Stimulated activated CD8-positive, alpha-beta memory T cell treated with anti-CD3 and anti-CD28 coated beads, Interleukin-15, amount 100 ng/mL, for 48 hours (primary cell): ENCODE results near the gene HNRNPA1.
A peak's percentile ranks its signal among the peaks of the same experiment; 100 is the strongest.
"Not testable (repeated sequence)": the region's sequence is repeated elsewhere in the genome, so short reads cannot be mapped to it uniquely, and the experiment has no call there.

ENCODE experiments used
- DNase-seq, 2 donors: peaks; one replicate each; pipeline ENCODE4 v3.0.0-alpha.2; 2020; ENCODE audit warnings: low read depth in 2 of 2

Gene HNRNPA1

DNA sequence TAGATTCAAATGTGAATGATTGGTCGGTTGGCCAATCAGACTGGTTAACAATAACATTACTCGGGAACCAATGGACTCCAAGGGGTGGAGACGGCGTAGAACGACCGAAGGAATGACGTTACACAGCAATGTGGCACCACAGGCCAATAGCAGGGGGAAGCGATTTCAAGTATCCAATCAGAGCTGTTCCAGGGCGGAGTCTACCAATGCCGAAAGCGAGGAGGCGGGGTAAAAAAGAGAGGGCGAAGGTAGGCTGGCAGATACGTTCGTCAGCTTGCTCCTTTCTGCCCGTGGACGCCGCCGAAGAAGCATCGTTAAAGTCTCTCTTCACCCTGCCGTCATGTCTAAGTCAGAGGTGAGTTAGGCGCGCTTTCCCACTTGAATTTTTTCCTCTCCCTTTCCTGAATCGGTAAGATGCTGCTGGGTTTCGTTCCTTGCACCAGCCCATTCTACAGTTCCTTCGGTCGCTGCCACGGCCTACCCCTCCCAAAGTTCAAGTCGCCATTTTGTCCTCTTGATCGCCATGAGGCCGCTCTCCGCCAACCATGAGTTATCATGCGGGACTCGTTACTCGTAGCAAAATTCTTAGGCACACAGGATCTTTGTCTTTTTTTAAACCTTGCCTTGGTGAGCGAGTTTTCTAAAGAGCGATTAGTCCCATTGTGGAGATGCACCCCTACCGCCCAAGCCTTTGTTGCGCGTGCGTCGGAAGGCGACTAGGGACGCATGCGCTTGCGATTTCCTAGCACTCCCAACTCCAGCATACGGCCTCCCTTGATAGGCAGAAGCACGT, at the start of gene HNRNPA1:
Gene HNRNPA1, plus strand, starts transcription at position 259 of the 793 bp plus-strand sequence. Its CDS starts 82 bp downstream, at position 341.
- peak; percentile 90 to 91 for DNase-seq

DNA sequence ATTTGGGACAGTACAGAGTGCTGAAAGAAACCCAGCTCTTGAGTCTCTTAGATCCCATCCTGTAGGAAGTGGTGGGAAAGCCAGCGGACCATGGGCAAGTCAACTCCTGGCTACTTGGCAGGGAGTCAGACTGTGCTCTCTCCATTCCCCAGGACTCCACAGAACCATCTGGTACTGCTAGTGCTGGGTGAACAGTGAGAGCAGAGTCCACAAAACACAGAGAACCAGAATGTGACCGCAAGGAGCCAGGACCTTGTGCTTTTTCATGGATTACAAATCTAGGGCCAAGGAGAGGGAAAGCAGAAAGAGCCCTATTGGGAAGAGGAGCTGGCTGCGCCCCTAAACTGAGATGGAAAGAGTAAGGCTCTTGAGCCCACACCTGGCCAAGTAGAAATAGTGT, 49.3 kb upstream of the HNRNPA1 start:
- DNase-seq, result not testable (repeated sequence)

DNA sequence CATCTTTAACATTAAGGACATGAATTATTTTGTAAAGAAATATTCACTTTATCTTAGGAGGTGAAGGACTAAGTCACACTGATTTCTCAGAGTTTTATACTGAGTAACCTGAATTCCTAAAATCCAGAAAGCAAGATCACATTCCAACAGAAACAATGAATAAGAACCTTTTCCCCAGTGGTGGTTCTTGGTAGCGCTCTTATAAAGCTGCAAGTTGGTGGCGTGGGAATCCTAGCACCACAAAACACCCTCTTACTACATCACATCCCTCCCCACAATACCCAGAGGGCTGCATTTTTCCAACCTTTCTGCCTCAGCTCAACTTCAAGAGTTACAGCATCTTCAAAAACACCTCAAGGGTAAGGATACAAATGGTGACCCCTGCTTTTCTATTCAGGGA, 47.7 kb upstream of the HNRNPA1 start:
- DNase-seq, result no peak

DNA sequence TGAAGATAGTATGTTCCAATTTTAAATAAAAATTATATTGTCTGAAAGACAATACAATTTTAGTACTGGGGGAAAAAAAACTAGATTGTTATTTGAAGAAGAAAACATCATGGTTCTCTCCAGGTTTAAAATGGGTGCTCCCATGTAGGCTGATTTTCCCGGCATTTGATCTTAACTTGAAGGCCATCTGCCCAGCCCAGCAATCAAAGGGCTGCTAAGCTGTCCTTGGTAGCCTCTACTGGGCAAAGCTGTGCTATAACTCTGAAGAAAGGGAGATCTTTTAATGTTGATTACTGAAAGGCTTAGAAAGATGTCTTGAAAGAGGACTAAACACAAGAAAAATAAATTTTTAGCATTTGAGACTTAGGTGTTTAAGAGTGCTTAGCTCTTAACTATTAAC, 42.0 kb upstream of the HNRNPA1 start:
- no peak for DNase-seq

DNA sequence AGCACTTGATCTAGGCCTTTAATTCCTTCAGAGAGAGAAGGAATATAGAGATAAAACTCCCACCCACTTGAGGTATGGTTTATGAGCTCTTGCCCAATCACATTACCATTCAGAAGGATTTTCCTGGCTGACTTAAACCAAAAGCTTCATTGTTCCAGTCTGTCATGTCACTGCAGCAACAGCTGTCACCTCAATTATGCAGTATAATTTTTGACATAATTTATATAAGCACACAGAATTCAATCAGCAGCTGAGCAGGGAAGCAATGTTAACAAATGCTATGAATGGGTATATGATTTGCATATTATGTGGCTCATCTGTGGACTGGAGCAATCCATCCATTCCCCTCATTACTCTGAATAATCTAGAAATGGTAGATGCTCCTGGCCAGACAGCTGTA, 40.9 kb upstream of the HNRNPA1 start:
- no peak for DNase-seq

DNA sequence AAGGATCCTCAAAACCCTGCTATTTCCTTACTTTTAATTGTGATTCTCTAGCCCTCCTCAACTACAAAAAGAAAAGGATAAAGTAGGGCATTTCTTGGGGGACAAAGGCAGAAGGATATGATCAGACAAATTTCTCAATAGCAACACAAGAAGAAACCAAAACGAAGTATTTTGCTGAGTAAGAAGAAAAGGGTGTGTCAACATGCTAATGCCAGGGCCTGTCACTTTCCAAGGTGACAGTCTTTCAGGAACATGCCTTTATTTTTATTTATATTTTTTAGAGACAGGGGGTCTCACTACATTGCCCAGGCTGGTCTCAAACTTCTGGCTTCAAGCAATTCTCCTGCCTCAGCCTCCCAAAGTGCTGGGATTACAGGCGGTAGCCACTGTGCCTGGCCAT, 40.4 kb upstream of the HNRNPA1 start:
- no peak for DNase-seq

DNA sequence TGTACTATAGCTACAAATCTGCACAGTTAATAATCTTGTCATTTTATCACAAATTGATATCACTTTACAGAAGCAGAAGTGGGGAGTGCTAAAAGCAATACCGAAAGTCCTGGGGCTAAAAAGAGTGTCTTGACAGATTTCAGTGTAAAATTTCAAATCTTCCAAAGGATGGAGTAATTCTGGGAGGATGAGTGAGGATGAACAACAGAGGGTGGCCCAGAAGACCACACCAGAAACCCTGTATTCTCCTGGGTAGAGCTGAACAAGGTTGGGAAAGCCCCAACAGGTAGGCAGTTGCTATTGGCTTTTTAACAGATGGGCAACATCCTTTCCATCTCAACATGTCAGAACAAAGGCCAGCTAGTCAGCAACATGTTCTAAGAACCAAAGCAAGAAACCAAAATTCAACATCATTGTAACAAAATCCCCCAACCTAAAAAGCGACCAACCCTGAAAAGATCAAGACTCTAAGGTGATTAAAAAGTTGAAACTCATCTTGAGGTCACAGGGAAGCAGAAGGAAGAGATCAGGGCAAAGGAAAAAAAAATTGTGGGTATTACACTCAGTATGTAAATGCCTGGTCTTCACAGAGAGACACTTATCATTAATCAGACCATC, 39.4 kb upstream of the HNRNPA1 start:
- no peak for DNase-seq

DNA sequence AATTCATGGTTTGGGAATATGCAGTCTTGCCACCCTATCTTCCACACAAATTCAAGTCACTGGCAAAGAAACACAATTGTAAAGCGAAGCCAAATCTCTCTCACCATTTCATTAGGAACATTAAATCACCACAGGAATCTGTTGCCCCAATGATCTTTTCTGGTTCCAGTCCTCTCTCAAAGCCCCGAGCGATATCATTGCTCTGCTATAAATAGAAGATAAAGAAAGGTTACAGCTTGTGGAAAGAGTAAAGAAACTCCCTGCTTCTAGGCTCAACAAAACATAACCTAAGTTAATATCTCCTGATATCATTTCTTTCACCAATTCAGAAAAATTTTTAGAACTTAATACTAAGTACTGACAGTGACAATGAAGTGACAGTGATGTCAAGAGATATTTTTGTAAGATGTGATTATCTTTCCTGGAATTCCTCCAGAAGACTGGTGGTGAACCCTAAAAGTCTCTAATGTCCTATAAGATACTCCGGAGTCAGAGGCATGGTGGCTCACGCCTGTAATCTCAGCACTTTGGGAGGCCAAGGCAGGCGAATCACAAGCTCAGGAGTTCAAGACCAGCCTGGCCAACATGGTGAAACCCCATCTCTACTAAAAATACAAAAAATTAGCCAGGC, 34.4 kb upstream of the HNRNPA1 start:
- DNase-seq, result no peak

DNA sequence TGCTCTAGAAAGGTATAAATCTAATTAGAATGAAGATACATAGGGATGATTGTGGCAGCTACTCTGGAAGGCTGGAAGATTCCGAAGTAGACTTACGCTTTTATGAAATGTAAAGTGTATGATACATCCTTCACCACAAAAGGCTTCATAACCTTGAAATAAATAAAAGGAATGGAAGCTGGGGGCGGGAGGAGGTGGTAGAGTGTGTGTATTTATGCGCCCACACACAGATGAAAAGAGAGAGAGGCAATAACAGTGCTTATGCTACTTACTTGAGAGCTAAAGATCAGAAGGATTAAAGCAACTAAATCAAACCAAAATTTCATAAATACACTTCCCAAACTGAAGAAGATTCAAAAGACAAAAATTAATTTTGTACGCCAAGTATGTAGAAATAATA, 31.0 kb upstream of the HNRNPA1 start:
- no peak for DNase-seq

DNA sequence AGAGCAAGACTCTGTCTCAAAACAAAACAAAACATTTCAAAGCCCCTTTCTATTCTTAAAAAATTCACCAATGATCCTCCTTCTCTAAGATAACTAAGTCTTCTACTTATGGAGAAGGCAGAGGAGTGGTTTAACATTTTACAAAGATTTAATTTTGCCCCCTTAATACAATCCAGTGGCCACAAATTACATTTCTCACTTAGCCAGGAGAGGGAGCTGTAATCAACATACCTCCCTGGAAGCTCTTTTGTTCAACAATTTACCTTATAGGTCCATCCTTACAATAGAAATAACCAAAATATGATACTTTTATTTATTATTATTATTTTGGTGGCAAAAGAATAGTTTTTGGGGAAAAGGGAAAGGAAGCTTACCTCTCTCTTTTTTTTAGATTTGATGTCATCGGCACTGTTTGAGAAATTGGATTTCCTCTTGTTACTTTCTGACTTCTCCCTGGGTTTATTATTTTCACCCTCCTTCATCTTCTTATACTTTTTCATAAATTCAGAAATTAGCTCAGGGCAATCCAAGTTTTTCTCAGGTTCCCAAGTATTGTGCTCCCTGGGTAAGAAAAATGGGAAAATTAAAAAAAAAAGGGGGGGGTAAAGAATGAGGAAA, 28.8 kb upstream of the HNRNPA1 start:
- DNase-seq, result no peak

DNA sequence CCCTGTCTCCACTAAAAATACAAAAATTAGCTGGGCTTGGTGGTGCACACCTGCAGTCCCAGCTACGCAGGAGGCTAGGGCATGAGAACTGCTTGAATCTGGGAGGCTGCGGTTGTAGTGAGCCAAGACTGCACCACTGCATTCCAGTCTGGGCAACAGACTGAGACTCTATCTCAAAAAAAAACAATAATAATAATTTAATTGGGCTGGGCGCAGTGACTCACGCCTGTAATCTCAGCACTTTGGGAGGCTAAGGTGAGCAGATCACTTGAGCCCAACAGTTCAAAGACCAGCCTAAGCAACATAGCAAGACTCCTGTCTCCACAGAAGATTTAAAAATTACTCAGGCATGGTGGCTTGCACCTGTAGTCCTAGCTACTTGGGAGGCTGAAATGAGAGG, 27.3 kb upstream of the HNRNPA1 start:
- DNase-seq, result no peak

DNA sequence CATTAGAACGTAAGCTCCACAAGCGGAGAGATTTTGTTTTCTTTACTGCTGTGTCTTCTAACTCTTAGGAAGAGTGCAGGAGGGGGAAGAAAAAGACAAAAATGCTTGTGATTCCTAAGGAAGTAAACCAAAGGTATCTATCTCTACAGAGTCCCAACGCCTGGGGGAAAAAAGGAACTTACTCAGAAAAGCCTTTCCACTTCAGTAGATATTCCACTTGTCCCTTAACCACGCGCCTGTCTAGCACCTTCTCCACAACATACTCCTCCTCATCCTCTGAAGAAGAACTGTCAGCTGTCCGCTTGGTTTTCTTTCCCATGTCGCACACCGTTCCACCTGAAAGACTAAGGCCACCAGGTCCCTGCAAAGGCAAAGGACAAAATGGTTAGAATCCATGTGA, 23.2 kb upstream of the HNRNPA1 start:
- no peak for DNase-seq

DNA sequence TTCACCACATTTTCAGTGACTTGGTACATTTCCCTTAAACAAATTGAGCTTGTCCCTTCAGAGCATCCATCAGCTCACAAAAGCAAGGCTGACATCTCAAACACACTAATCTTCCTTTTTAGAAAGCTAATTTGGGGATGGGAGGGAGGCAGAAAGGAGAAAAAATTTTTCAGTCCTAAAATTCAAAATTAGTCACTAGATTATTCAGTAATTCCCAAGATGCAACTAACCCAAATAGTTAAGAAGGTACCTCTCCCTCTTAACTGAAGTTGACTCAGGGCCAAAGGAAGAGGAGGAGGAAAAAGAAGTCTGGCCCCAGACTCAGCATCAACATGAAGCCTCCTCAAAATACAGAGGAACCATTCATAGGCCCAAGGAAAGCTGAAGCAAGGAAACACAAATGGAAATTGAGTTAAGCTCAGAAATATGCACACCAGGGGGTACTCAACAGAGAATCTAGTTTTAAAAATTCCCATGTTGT, 22.3 kb upstream of the HNRNPA1 start:
- DNase-seq, result no peak

DNA sequence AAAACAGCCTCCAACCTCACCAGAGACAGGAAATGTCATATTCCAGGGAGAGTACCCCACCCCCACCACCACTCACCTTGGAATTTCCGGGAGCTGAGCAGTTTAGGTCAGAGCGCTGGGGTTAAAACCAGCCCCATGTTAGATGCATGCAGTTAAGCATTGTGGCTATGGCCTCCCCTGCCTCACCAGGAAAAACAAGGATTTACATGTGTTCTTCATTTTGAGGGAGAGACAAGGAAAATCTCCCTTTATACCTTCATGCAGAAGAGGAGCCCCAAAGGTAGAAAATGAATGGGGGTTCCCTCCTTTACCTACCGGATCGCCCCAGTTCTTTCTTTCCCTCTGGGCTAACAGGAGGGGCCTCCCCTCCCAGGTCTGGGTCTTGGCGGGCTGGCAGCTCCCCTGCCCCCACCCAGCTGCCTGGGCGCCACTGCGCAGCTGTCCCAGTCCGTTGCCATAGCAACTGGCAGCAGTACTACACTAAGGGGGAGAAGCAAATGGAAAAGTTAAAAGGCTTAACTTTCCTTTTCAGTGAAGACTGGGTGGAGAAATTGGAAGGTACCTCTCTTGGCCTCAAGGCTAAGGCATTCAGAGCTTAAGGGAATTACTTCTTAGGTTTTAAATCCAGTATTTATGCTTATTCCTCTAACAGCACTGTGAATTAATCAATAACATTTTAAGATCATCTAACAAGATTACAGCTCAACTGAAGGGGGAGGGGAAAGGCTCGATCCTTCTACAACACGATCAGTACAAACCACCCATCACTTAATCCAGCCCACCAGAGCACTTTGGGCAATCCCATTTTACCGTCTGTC, 21.1 kb upstream of the HNRNPA1 start:
- peak; percentile 30 to 55 for DNase-seq

DNA sequence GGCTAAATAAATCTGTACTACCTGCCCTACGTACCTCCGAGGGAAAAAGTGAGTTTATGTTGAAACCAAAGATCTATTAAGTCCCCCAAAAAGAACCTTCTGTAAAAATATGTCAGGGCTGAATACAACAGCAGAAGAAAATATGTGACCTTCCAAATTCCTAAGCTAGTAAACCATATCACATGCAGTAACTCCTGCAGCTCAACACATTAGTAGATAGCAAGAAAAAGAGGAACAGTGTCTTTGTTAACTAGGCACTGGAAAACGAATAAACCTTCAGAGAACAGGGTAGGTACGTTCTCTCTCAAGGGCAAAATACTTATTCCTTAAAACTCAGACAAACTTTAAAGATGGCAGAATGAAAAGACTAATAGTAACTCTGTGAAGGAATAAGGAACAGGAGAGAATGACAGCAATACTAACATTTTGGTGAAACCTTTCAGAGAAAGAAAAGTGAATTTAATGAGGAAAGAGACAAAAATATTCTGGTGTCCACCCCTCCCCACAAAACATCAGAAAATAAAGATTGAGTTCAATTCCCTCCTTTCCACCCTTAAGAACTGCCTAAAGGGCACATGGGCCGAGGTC, 18.6 kb upstream of the HNRNPA1 start:
- no peak for DNase-seq

DNA sequence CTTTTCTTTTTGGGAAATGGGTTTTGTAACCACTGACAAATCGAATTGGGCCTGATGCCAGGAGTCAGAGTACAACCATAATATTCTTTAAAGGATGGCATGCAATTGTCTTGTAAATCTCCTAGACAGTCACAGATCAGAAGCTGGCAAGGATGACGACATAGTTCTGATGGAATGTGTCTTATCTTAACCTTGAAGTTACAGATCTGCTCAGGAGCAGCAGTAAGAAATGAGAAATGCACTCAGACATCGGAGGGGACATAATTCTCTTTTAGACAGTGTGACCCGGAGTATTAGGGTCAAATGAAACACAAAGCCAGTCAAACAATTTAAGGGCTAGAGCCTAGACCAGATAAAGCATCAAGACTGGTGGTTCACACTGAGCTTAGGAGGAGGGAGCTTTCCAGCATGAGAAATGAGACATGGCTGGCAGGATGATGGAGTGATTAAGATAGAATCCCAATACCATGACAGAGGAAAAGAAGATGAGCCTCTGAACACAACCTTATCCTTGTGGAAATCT, 18.1 kb upstream of the HNRNPA1 start:
- DNase-seq, result no peak

DNA sequence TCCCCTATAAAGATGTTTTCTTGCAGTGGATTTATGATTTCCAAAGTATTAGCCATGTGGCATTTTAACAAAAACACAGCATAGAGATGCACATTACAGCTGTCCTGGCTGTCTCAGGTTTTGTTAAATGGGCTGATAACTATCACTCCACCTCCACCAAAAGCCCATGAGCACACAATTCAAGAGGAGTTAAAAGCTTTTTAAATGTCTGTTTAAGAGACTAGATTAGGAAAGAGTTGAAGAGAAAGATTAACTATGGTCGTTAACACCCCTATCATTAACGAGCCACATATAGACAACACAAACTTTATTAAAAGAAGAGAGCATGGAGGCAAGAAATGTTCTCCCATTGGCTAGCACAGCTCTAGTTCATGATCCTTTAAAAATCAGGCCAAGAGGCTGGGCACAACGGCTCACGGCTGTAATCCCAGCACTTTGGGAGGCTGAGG, 15.1 kb upstream of the HNRNPA1 start:
- DNase-seq, result no peak

DNA sequence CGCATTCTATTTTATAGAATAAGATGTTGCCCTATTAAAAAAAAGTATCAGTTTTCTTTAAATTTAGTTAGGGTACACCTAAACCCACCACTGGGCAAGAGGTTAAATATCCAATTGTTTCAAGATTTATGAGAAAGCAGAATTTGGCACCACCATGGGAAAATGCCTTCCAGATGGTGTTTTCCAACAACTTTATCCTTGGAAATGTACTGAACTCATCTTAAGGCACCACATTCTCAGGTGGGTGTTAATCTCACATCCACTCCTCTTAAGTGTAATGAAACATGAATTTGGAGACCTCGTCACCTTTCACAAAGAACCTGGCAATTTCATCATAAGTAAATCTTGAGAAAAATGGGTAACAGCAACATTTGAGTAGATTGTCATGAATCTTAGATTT, 13.7 kb upstream of the HNRNPA1 start:
- DNase-seq, result no peak

DNA sequence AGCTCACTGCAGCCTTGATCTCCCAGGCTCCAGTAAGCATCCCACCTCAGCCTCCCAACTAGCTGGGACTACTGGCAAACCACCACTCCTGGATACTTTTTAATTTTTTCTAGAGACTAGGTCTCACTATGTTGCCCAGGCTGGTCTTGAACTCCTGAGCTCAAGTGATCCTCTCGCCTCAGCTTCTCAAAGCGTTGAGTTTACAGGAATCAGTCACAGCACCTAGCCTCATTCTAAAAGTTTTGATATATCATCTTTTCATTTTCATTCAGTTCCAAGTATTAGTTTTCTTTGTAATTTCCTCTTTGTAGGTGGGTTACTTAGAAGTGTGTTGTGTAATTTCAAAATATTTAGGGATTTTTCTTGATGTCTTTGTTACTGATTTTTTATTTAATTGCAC, 10.2 kb upstream of the HNRNPA1 start:
- no peak for DNase-seq

DNA sequence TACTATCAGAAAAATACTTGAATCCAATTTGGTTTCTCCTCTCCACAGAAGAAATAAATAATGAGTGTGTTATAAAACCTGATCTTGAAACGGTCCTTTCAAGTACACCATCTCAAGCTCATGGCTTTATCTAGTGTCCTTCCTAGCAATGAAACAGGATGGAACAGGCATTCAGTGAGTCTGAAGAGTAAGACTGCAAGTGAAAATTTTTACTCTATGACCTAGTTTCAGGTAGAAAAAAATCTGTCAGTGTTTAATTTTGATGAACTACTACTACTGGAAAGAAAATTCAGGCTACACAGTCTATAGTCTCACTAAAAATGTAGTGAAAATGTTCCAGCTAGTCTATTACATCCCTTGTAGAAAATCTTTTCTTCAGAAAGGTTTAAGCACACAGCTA, 8.3 kb upstream of the HNRNPA1 start:
- DNase-seq, result no peak

DNA sequence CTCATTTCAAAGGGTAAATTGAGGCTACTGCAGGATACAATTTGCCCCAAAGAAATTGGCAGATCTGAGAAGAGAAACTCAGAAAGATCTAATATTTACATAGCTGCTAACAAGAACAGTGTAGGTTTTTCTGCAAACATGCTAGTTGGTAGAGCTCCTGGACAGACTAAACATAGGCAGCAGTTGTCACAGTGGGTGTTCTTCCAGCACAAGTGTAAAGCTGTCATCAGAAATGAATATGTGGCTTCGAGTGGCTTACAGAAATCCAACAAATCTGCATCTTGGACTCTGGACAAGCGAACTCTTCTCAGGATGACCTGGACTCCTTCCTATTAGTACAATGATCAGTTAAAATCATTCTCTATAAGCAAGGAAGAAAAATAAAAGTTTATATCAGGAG, 6.5 kb upstream of the HNRNPA1 start:
- DNase-seq, result no peak
